ENCODE measurements around the gene RNF181. TPM values are rescaled to one million over a fixed set of nuclear protein-coding genes. Genes with fewer than 3 reads are reported as not detected.

RNF181 gene
- total and polyA plus RNA-seq, 2 of the 8 experiments (the other 6 are each of a cell fraction or from before 2014, with no cell fraction given): 97.2 to 514 TPM

DNA sequence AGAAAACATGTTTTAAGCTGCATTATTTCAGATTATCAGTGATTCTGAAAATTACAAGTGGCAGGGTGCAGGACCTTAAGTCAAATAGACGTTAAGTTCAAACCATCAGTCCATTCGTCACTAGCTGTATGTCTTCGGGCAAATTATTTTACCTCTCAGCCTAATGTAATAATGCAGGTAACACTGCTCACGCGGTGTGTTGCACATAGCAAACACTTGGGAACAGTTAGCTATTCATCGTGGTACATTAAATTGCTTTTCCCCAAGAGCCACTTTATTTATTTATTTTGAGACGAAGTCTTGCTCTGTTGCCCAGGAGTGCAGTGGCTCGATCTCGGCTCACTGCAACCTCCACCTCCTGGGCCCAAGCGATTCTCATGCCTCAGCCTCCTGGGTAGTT, 46.5 kb upstream of the RNF181 start:
- Histone ChIP-seq H3K23ac (ENCODE audit: insufficient read length) (no peak overlapping the region), H2BK120ac (replicated peaks; ENCODE audit: low read depth, low read length) (no peak overlapping the region), H3K79me1 (ENCODE audit: low read depth, low read length) (no peaks in the 10 kb centered on the region), H3K4ac (replicated peaks; ENCODE audit: insufficient read length, low read depth, low read length) (no peak overlapping the region), H4K5ac (ENCODE audit: insufficient read length, low read depth, low read length) (no peak overlapping the region), H2BK15ac (ENCODE audit: low read length) (no peak overlapping the region), H3K56ac (replicated peaks; ENCODE audit: insufficient read length, low read depth, low read length) (no peak overlapping the region), H3K9ac (replicated peaks in 1 of 4; ENCODE audit: extremely low read depth in 1 of 4, low read depth in 3 of 4, low read length in 3 of 4) (no peak overlapping the region), H3K14ac (ENCODE audit: insufficient read length) (no peak overlapping the region), H3K79me2 (ENCODE audit: control insufficient read depth in 1 of 2, insufficient read depth in 2 of 2, low read length in 2 of 2) (no peaks in the 10 kb centered on the region), H3K36me3 (ENCODE audit: control insufficient read depth in 2 of 4, insufficient read depth in 4 of 4, low read length in 3 of 4) (peaks cover 19 to 46% (median 34%) of the 10 kb centered on the region in 4 experiments), H4K91ac (replicated peaks; ENCODE audit: insufficient read length, low read length) (no peak overlapping the region), H3K23me2 (ENCODE audit: low read depth, low read length) (no peaks in the 10 kb centered on the region), H3K18ac (ENCODE audit: extremely low read depth, low read length) (no peak overlapping the region), H3K9me3 (ENCODE audit: insufficient read depth in 2 of 2, low read depth in 1 of 2, low read length in 1 of 2) (no peaks in the 10 kb centered on the region), H2BK12ac (ENCODE audit: low read depth, low read length) (no peak overlapping the region), H4K20me1 (replicated peaks in 1 of 2; ENCODE audit: control insufficient read depth in 1 of 2, insufficient read depth in 2 of 2, low read length in 2 of 2) (peaks cover 2 to 3% of the 10 kb centered on the region in 2 experiments), H2AK5ac (ENCODE audit: low read depth, low read length) (no peak overlapping the region), H2AFZ (ENCODE audit: low read length) (no peak overlapping the region), H4K8ac (ENCODE audit: extremely low read depth, insufficient read depth, low read length) (no peak overlapping the region), H2BK5ac (ENCODE audit: low read depth, low read length) (no peak overlapping the region), H2BK20ac (ENCODE audit: low read length) (no peak overlapping the region), H3K27ac (ENCODE audit: low read depth, low read length) (no peak overlapping the region), H3K4me2 (ENCODE audit: insufficient read depth in 1 of 2, low read depth in 2 of 2, low read length in 2 of 2) (no peak overlapping the region), H3K27me3 (replicated peaks in 1 of 4; ENCODE audit: control insufficient read depth in 3 of 4, extremely low read depth in 1 of 4, insufficient read depth in 3 of 4, low read length in 3 of 4) (no peaks in the 10 kb centered on the region), H3K4me3 (ENCODE audit: extremely low read depth in 1 of 4, insufficient read depth in 2 of 4, low read depth in 3 of 4, low read length in 4 of 4) (no peak overlapping the region), H3K4me1 (replicated peaks in 1 of 4; ENCODE audit: control insufficient read depth in 3 of 4, insufficient read depth in 4 of 4, low read length in 3 of 4) (peaks cover 0 to 2% (median 0%) of the 10 kb centered on the region in 4 experiments; a peak in 1 of 7 replicates)
- FAIRE-seq (no peak), DNase-seq (ENCODE audit: low read depth in 1 of 2, low spot score in 2 of 2) (no peak)
- POLR2A ChIA-PET (ENCODE audit: partially characterized antibody): interaction anchor here (0.9 to 38.6 kb wide), 9 partner anchors 8 to 222 kb away, joined by 3 to 1889 read pairs (median 347); partner anchors contain the start of genes CAPG, GGCX, MAT2A and SH2D6
- TF ChIP-seq PHF8 (conservative IDR thresholded peaks at IDR 0.05; ENCODE audit: low read depth, low read length) (no peak), RBBP5 (IDR thresholded peaks at IDR 0.05; ENCODE audit: borderline replicate concordance, low read depth, low read length) (no peak), TAF1 (IDR thresholded peaks at IDR 0.05; ENCODE audit: low read depth, low read length) (no peak), KDM1A (IDR thresholded peaks at IDR 0.05; ENCODE audit: borderline replicate concordance, low read length) (no peak), TEAD4 (IDR thresholded peaks at IDR 0.05; ENCODE audit: low read depth, low read length) (no peak), SP2 (IDR thresholded peaks at IDR 0.05; ENCODE audit: low read length) (no peak), POLR2A (IDR thresholded peaks at IDR 0.05; ENCODE audit: control extremely low read depth in 1 of 2, low read depth in 2 of 2, low read length in 2 of 2) (no peak), FOSL1 (IDR thresholded peaks at IDR 0.05; ENCODE audit: insufficient read depth, low read depth, low read length) (no peak), RNF2 (IDR thresholded peaks at IDR 0.05; ENCODE audit: borderline replicate concordance, low read depth, low read length, missing control alignments, poor library complexity, severe bottlenecking) (no peak)
- TF ChIP-seq, protein P1, sequence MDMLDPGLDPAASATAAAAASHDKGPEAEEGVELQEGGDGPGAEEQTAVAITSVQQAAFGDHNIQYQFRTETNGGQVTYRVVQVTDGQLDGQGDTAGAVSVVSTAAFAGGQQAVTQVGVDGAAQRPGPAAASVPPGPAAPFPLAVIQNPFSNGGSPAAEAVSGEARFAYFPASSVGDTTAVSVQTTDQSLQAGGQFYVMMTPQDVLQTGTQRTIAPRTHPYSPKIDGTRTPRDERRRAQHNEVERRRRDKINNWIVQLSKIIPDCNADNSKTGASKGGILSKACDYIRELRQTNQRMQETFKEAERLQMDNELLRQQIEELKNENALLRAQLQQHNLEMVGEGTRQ (IDR thresholded peaks at IDR 0.05; ENCODE audit: low read length): no peak
- CTCF ChIA-PET (ENCODE audit: partially characterized antibody): interaction anchor here (0.7 to 10.1 kb wide), 12 partner anchors 8 to 249 kb away, joined by 3 to 259 read pairs (median 4); partner anchors contain the start of genes MAT2A and SH2D6
- WGBS, 2 experiments (ENCODE audit: extremely low coverage in 1 of 2, insufficient coverage in 1 of 2, insufficient read length in 1 of 2, insufficient replicate concordance in 2 of 2, low coverage in 1 of 2, low lambda C conversion rate in 2 of 2, missing lambda C conversion rate in 1 of 2): 89% methylated on average over 10 of the region's 10 CpGs; no CpG with 5 or more reads in 1 of the 2 experiments

Data from H1 (cell line).